GM23338 (cell line): Measurements from ENCODE around the gene KCNJ2. TPM values are rescaled to one million over a fixed set of nuclear protein-coding genes. Genes with fewer than 3 reads are reported as not detected.

Experiments used
- ATAC-seq: fragments of 200-7000 bp; cut with Tn5 transposase; 3 replicates; pipeline ENCODE4 v1.9.1; 2020
- DNase-seq: peaks from one replicate; pipeline ENCODE4 v3.0.0-alpha.2; 2015; ENCODE audit warnings: low spot score
- H2AFZ ChIP-seq: fragments of 200-600 bp; sonication (generic); 2 replicates; pipeline ENCODE4 v1.8.0; 2016; ENCODE audit warnings: antibody characterized with exemption, mild to moderate bottlenecking, moderate library complexity
- H3F3A ChIP-seq: fragments of 200-600 bp; sonication (generic); replicated peaks from 2 replicates; pipeline ENCODE4 v1.8.0; 2017; ENCODE audit warnings: antibody characterized with exemption, mixed run types, low read depth
- H3K27ac ChIP-seq: fragments of 200-600 bp; sonication (generic); 2 replicates; pipeline ENCODE4 v1.6.1; 2016; ENCODE audit warnings: low read depth
- H3K27me3 ChIP-seq: fragments of 200-600 bp; sonication (generic); 2 replicates; pipeline ENCODE4 v1.8.0; 2016; ENCODE audit warnings: mild to moderate bottlenecking, mixed run types, moderate library complexity; ENCODE audit not compliant: insufficient read depth
- H3K36me3 ChIP-seq: fragments of 200-600 bp; sonication (generic); 2 replicates; pipeline ENCODE4 v1.8.0; 2016; ENCODE audit warnings: mild to moderate bottlenecking; ENCODE audit not compliant: insufficient read depth
- H3K4me1 ChIP-seq: fragments of 200-600 bp; sonication (generic); 2 replicates; pipeline ENCODE4 v1.8.0; 2016; ENCODE audit warnings: mild to moderate bottlenecking, moderate library complexity; ENCODE audit not compliant: insufficient read depth
- H3K4me2 ChIP-seq: fragments of 200-600 bp; sonication (generic); 2 replicates; pipeline ENCODE4 v1.7.1; 2017; ENCODE audit warnings: mixed run types
- H3K4me3 ChIP-seq: fragments of 200-600 bp; sonication (generic); 2 replicates; pipeline ENCODE4 v1.6.1; 2016; ENCODE audit warnings: mixed run types
- H3K79me2 ChIP-seq: fragments of 200-600 bp; sonication (generic); replicated peaks from 2 replicates; pipeline ENCODE4 v1.8.0; 2017; ENCODE audit warnings: mild to moderate bottlenecking; ENCODE audit not compliant: insufficient read depth
- H3K9me2 ChIP-seq: fragments of 200-600 bp; sonication (generic); 2 replicates; pipeline ENCODE4 v1.8.0; 2017; ENCODE audit not compliant: insufficient read depth
- H4K20me1 ChIP-seq: fragments of 200-600 bp; sonication (generic); replicated peaks from 2 replicates; pipeline ENCODE4 v1.8.0; 2017; ENCODE audit warnings: mild to moderate bottlenecking; ENCODE audit not compliant: insufficient read depth
- H3K27ac Mint-ChIP-seq: 2 replicates; pipeline ENCODE4 v1.8.0; 2020; ENCODE audit warnings: inconsistent platforms, mild to moderate bottlenecking, moderate library complexity, mixed read lengths
- H3K27me3 Mint-ChIP-seq: 3 replicates; pipeline ENCODE4 v1.8.0; 2022; ENCODE audit warnings: low read depth, mild to moderate bottlenecking, moderate library complexity, mixed read lengths, inconsistent platforms; ENCODE audit not compliant: insufficient read depth, poor library complexity
- H3K36me3 Mint-ChIP-seq: 3 replicates; pipeline ENCODE4 v1.8.0; 2021; ENCODE audit warnings: low read depth, mild to moderate bottlenecking, inconsistent platforms, moderate library complexity, mixed read lengths
- H3K4me1 Mint-ChIP-seq: 3 replicates; pipeline ENCODE4 v1.8.0; 2020; ENCODE audit warnings: mild to moderate bottlenecking, inconsistent platforms, mixed read lengths
- H3K4me3 Mint-ChIP-seq: 3 replicates; pipeline ENCODE4 v1.8.0; 2021; ENCODE audit warnings: moderate library complexity, mild to moderate bottlenecking, inconsistent platforms, mixed read lengths
- H3K9me3 Mint-ChIP-seq: 3 replicates; pipeline ENCODE4 v1.8.0; 2020; ENCODE audit warnings: moderate library complexity, mild to moderate bottlenecking, inconsistent platforms, mixed read lengths
- CREB1 ChIP-seq: fragments of 250-450 bp; sonication (Bioruptor Pico); IDR thresholded peaks from 2 replicates; pipeline ENCODE4 v1.5.0; 2020; ENCODE audit warnings: low read depth, mild to moderate bottlenecking, moderate library complexity
- CTCF ChIP-seq, 2 experiments: fragments of 200-600 bp in 1 of 2; sonication (generic) in 1 of 2; conservative IDR thresholded peaks; 2 replicates each; pipeline versions ENCODE4 v1.5.1 to v1.6.1; 2016 to 2017; ENCODE audit warnings: antibody characterized with exemption in 2 of 2, low read depth in 2 of 2, mild to moderate bottlenecking in 2 of 2, moderate library complexity in 1 of 2
- ETS1 ChIP-seq: IDR thresholded peaks from 2 replicates; pipeline ENCODE4 v1.6.1; 2016; ENCODE audit warnings: antibody characterized with exemption
- EZH2 ChIP-seq: fragments of 200-600 bp; sonication (generic); IDR thresholded peaks from one replicate; pipeline ENCODE4 v1.8.0; 2017; ENCODE audit warnings: antibody characterized with exemption, mild to moderate bottlenecking, low read depth; ENCODE audit not compliant: unreplicated experiment
- EZH2phosphoT487 ChIP-seq: fragments of 200-600 bp; sonication (generic); IDR thresholded peaks from one replicate; pipeline ENCODE4 v1.8.1; 2018; ENCODE audit warnings: antibody characterized with exemption; ENCODE audit not compliant: unreplicated experiment
- JUNB ChIP-seq: IDR thresholded peaks from one replicate; pipeline ENCODE4 v1.6.1; 2016; ENCODE audit warnings: antibody characterized with exemption; ENCODE audit not compliant: unreplicated experiment
- NANOG ChIP-seq: IDR thresholded peaks from 2 replicates; pipeline ENCODE4 v1.6.1; 2016; ENCODE audit warnings: antibody characterized with exemption, borderline replicate concordance
- POLR2AphosphoS5 ChIP-seq: IDR thresholded peaks from 2 replicates; pipeline ENCODE4 v1.6.1; 2016; ENCODE audit warnings: antibody characterized with exemption, low read depth
- REST ChIP-seq: IDR thresholded peaks from one replicate; pipeline ENCODE4 v1.6.1; 2018; ENCODE audit warnings: antibody characterized with exemption; ENCODE audit not compliant: unreplicated experiment
- STAT1 ChIP-seq: IDR thresholded peaks from one replicate; pipeline ENCODE4 v1.6.1; 2016; ENCODE audit warnings: antibody characterized with exemption; ENCODE audit not compliant: unreplicated experiment
- ZNF114 ChIP-seq: fragments of 250-450 bp; sonication (Bioruptor Pico); IDR thresholded peaks from 2 replicates; pipeline ENCODE4 v1.5.0; 2020; ENCODE audit warnings: mild to moderate bottlenecking, moderate library complexity
- ZNF331 ChIP-seq: fragments of 250-450 bp; sonication (Bioruptor Pico); IDR thresholded peaks from 2 replicates; pipeline ENCODE4 v1.5.0; 2020; ENCODE audit warnings: low read depth, mild to moderate bottlenecking, moderate library complexity
- ZNF462 ChIP-seq: fragments of 250-450 bp; sonication (Bioruptor Pico); IDR thresholded peaks from 2 replicates; pipeline ENCODE4 v1.5.0; 2020; ENCODE audit warnings: mild to moderate bottlenecking, moderate library complexity
- polyA plus RNA-seq: library from polyadenylated mRNA; unstranded; fragments of >200 nt; fragmentation: Nextera tagmentation; extraction: Ambion mirVana; gene quantifications from 2 replicates; pipeline ENCODE4 v1.2.1, GENCODE V29; 2016
- total RNA-seq: library from RNA; depleted of rRNA; stranded (reverse); fragments of >200 nt; shearing (Covaris generic); gene quantifications from 2 replicates; pipeline ENCODE4 v1.2.3, GENCODE V29; 2014

KCNJ2 gene
- total and polyA plus RNA-seq, 2 experiments from 2014 or later: 2.1 to 4.4 TPM

GRCh38 chr17:70166615-70167014, 2.7 kb upstream of the KCNJ2 start:
- DNase-seq: no peak

More at GRCh38 chr17:70166615-70167014, 2.7 kb upstream of the KCNJ2 start:
- Histone ChIP-seq H3K36me3 (no peaks in the 10 kb centered on the region), H3K4me2 (no peak overlapping the region), H3K79me2 (peaks cover 1% of the 10 kb centered on the region; the same call in 1 of the 2 replicates), H4K20me1 (no peaks in the 10 kb centered on the region), H3K4me1 (peaks cover 16% of the 10 kb centered on the region), H3F3A (no peaks in the 10 kb centered on the region), H3K9me2 (no peaks in the 10 kb centered on the region), H3K4me3 (no peak overlapping the region), H3K27me3 (peaks cover 39% of the 10 kb centered on the region), H3K27ac (no peak overlapping the region), H2AFZ (no peak overlapping the region)
- peaks cover 12% of the 10 kb centered on the region for H3K4me1 Mint-ChIP-seq
- peaks cover 14% of the 10 kb centered on the region for H3K27me3 Mint-ChIP-seq
- H3K27ac Mint-ChIP-seq: no peak overlapping the region
- H3K36me3 Mint-ChIP-seq: no peaks in the 10 kb centered on the region
- no peak overlapping the region for H3K4me3 Mint-ChIP-seq
- no peaks in the 10 kb centered on the region for H3K9me3 Mint-ChIP-seq
- TF ChIP-seq NANOG (no peak), REST (no peak), EZH2 (no peak), ZNF462 (CRISPR knock-in tag) (no peak), EZH2phosphoT487 (no peak), ZNF114 (CRISPR knock-in tag) (no peak), CREB1 (CRISPR knock-in tag) (no peak), CTCF (conservative IDR thresholded peaks at IDR 0.05; ENCODE audit: low read depth in 2 of 2) (no peak), POLR2AphosphoS5 (no peak), STAT1 (no peak), JUNB (no peak), ZNF331 (CRISPR knock-in tag) (no peak), ETS1 (no peak)
- ATAC-seq: no peak
